HepG2 (cell line): ENCODE results near the gene ALDH3B2.

Experiments
- ARNT2 ChIP-seq: sonication (generic); formaldehyde crosslinking; IDR thresholded peaks from 2 replicates; pipeline ENCODE4 v1.8.0; 2022; ENCODE audit warnings: mild to moderate bottlenecking, low read depth, missing genetic modification reagents, moderate library complexity
- ATF7 ChIP-seq, 2 experiments: fragments of 450-650 bp in 1 of 2; sonication (generic) in 1 of 2; formaldehyde crosslinking in 1 of 2; IDR thresholded peaks; 2 replicates each; pipeline versions ENCODE4 v1.4.0 to v1.6.1; 2016 to 2020; ENCODE audit warnings: antibody characterized with exemption in 1 of 2, mild to moderate bottlenecking in 1 of 2, missing genetic modification reagents in 1 of 2
- BHLHE40 ChIP-seq: IDR thresholded peaks from 2 replicates; pipeline ENCODE4 v1.6.1; 2011; ENCODE audit warnings: low read length, improper control_type of control experiment
- CBFB ChIP-seq: sonication (generic); formaldehyde crosslinking; IDR thresholded peaks from 2 replicates; pipeline ENCODE4 v1.4.0; 2020; ENCODE audit warnings: missing genetic modification reagents
- ELF4 ChIP-seq: sonication (generic); formaldehyde crosslinking; IDR thresholded peaks from 2 replicates; pipeline ENCODE4 v1.5.0; 2020; ENCODE audit warnings: missing genetic modification reagents, mild to moderate bottlenecking, moderate library complexity, borderline replicate concordance
- RFX1 ChIP-seq: fragments of 450-650 bp; IDR thresholded peaks from 2 replicates; pipeline ENCODE4 v1.6.1; 2017
- YY1 ChIP-seq: IDR thresholded peaks from 2 replicates; pipeline ENCODE4 v1.6.1; 2011; ENCODE audit warnings: low read length, low read depth, moderate library complexity, mild to moderate bottlenecking; ENCODE audit not compliant: insufficient read depth, insufficient replicate concordance
- ZNF17 ChIP-seq: sonication (generic); formaldehyde crosslinking; IDR thresholded peaks from 2 replicates; pipeline ENCODE4 v1.5.0; 2020; ENCODE audit warnings: mild to moderate bottlenecking, missing genetic modification reagents
- ZNF263 ChIP-seq: sonication (generic); formaldehyde crosslinking; IDR thresholded peaks from 2 replicates; pipeline ENCODE4 v1.4.0; 2020; ENCODE audit warnings: missing genetic modification reagents
- ZNF337 ChIP-seq: sonication (generic); formaldehyde crosslinking; IDR thresholded peaks from 2 replicates; pipeline ENCODE4 v1.5.1; 2020; ENCODE audit warnings: missing genetic modification reagents, low read depth, mild to moderate bottlenecking, borderline replicate concordance
- ZNF451 ChIP-seq: sonication (generic); formaldehyde crosslinking; IDR thresholded peaks from 2 replicates; pipeline ENCODE4 v1.5.0; 2020; ENCODE audit warnings: mild to moderate bottlenecking, missing genetic modification reagents
- ZNF639 ChIP-seq: conservative IDR thresholded peaks from 2 replicates; pipeline ENCODE4 v1.6.1; 2018; ENCODE audit warnings: missing genetic modification reagents
- TF ChIP-seq, protein P1 (sequence below): sonication (generic); formaldehyde crosslinking; IDR thresholded peaks from 2 replicates; pipeline ENCODE4 v1.4.0; 2020; ENCODE audit warnings: low read depth, missing genetic modification reagents
- TF ChIP-seq, protein P2 (sequence below): sonication (generic); formaldehyde crosslinking; IDR thresholded peaks from 2 replicates; pipeline ENCODE4 v1.5.0; 2020; ENCODE audit warnings: mild to moderate bottlenecking, missing genetic modification reagents, moderate library complexity

DNA sequence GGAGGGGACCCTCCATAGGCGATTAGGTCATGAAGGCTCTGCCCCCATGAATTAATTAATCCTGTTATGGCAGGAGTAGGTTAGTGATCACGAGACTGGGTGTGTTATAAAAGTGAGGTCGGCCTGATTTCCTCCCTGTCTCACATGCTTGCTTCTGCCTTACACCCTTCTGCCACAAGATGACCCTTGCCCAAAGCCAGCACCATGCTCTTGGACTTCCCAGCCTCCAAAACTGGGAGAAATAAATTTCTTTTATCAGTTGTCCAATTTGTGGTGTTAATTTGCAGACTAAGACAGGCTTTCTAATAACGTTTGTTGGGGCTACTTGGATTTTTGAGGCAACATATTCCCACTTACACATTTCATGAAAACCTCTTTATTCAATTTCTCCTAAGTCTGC lies 23.4 kb upstream of the ALDH3B2 start:
- TF ChIP-seq CBFB (CRISPR knock-in tag) = no peak
- TF ChIP-seq ZNF639 (CRISPR knock-in tag) = no peak
- no peak for TF ChIP-seq ATF7 (IDR thresholded peaks at IDR 0.05)
- no peak for TF ChIP-seq ATF7 (CRISPR knock-in tag; IDR thresholded peaks at IDR 0.05)
- no peak for TF ChIP-seq YY1
- no peak for TF ChIP-seq ZNF17
- TF ChIP-seq, protein P1, sequence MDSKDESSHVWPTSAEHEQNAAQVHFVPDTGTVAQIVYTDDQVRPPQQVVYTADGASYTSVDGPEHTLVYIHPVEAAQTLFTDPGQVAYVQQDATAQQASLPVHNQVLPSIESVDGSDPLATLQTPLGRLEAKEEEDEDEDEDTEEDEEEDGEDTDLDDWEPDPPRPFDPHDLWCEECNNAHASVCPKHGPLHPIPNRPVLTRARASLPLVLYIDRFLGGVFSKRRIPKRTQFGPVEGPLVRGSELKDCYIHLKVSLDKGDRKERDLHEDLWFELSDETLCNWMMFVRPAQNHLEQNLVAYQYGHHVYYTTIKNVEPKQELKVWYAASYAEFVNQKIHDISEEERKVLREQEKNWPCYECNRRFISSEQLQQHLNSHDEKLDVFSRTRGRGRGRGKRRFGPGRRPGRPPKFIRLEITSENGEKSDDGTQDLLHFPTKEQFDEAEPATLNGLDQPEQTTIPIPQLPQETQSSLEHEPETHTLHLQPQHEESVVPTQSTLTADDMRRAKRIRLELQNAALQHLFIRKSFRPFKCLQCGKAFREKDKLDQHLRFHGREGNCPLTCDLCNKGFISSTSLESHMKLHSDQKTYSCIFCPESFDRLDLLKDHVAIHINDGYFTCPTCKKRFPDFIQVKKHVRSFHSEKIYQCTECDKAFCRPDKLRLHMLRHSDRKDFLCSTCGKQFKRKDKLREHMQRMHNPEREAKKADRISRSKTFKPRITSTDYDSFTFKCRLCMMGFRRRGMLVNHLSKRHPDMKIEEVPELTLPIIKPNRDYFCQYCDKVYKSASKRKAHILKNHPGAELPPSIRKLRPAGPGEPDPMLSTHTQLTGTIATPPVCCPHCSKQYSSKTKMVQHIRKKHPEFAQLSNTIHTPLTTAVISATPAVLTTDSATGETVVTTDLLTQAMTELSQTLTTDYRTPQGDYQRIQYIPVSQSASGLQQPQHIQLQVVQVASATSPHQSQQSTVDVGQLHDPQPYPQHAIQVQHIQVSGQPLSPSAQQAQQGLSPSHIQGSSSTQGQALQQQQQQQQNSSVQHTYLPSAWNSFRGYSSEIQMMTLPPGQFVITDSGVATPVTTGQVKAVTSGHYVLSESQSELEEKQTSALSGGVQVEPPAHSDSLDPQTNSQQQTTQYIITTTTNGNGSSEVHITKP (CRISPR knock-in tag) = no peak
- TF ChIP-seq, protein P2, sequence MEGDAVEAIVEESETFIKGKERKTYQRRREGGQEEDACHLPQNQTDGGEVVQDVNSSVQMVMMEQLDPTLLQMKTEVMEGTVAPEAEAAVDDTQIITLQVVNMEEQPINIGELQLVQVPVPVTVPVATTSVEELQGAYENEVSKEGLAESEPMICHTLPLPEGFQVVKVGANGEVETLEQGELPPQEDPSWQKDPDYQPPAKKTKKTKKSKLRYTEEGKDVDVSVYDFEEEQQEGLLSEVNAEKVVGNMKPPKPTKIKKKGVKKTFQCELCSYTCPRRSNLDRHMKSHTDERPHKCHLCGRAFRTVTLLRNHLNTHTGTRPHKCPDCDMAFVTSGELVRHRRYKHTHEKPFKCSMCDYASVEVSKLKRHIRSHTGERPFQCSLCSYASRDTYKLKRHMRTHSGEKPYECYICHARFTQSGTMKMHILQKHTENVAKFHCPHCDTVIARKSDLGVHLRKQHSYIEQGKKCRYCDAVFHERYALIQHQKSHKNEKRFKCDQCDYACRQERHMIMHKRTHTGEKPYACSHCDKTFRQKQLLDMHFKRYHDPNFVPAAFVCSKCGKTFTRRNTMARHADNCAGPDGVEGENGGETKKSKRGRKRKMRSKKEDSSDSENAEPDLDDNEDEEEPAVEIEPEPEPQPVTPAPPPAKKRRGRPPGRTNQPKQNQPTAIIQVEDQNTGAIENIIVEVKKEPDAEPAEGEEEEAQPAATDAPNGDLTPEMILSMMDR = no peak
- no peak for TF ChIP-seq ZNF337 (CRISPR knock-in tag)
- TF ChIP-seq ZNF451 (CRISPR knock-in tag) = no peak
- TF ChIP-seq ARNT2 (CRISPR knock-in tag) = no peak
- no peak for TF ChIP-seq BHLHE40
- no peak for TF ChIP-seq ELF4 (CRISPR knock-in tag)
- TF ChIP-seq ZNF263 (CRISPR knock-in tag) = no peak
- TF ChIP-seq RFX1 = no peak
